ENCODE measurements around the gene RLN1. TPM values are rescaled to one million over a fixed set of nuclear protein-coding genes. Genes with fewer than 3 reads are reported as not detected.

Gene RLN1
- total RNA-seq, 1 donor from 2014 or later: 0.84 TPM

- H3K27ac Mint-ChIP-seq (ENCODE audit: unreplicated experiment): no peak overlapping the region
Measured at GRCh38 chr9:5375790-5376477, 36.3 kb upstream of the RLN1 start.

GRCh38 chr9:5375091-5375490 is 35.4 kb upstream of the RLN1 start:
- H3K4me3 Mint-ChIP-seq: no peak overlapping the region
- H3K4me1 Mint-ChIP-seq: no peaks in the 10 kb centered on the region
- no peak for DNase-seq (ENCODE audit: low read depth, low spot score)
- no peaks in the 10 kb centered on the region for H3K27me3 Mint-ChIP-seq (ENCODE audit: low read depth)
- TF ChIP-seq CTCF (conservative IDR thresholded peaks at IDR 0.05): no peak
- no peaks in the 10 kb centered on the region for H3K9me3 Mint-ChIP-seq
- peaks cover 2% of the 10 kb centered on the region for H3K36me3 Mint-ChIP-seq (ENCODE audit: low read depth)
- H3K27ac Mint-ChIP-seq (ENCODE audit: unreplicated experiment): no peak overlapping the region

More at GRCh38 chr9:5375790-5376477, 36.3 kb upstream of the RLN1 start:
- peaks cover 2% of the 10 kb centered on the region for H3K36me3 Mint-ChIP-seq (ENCODE audit: low read depth)
- no peak for TF ChIP-seq CTCF (conservative IDR thresholded peaks at IDR 0.05)
- H3K27me3 Mint-ChIP-seq (ENCODE audit: low read depth): no peaks in the 10 kb centered on the region
- no peaks in the 10 kb centered on the region for H3K9me3 Mint-ChIP-seq
- no peak overlapping the region for H3K4me3 Mint-ChIP-seq
- H3K4me1 Mint-ChIP-seq: no peaks in the 10 kb centered on the region
- DNase-seq (ENCODE audit: low read depth, low spot score): no peak

- H3K4me3 Mint-ChIP-seq: no peak overlapping the region
- peaks cover 6% of the 10 kb centered on the region for H3K9me3 Mint-ChIP-seq
- H3K36me3 Mint-ChIP-seq (ENCODE audit: low read depth): peaks cover 3% of the 10 kb centered on the region
- TF ChIP-seq CTCF (conservative IDR thresholded peaks at IDR 0.05): no peak
- no peaks in the 10 kb centered on the region for H3K4me1 Mint-ChIP-seq
- H3K27me3 Mint-ChIP-seq (ENCODE audit: low read depth): no peaks in the 10 kb centered on the region
- no peak for DNase-seq (ENCODE audit: low read depth, low spot score)
- no peak overlapping the region for H3K27ac Mint-ChIP-seq (ENCODE audit: unreplicated experiment)
Measured at GRCh38 chr9:5364294-5365024, 24.8 kb upstream of the RLN1 start.

GRCh38 chr9:5361326-5362010 is 21.8 kb upstream of the RLN1 start:
- H3K4me3 Mint-ChIP-seq: no peak overlapping the region
- no peak overlapping the region for H3K27ac Mint-ChIP-seq (ENCODE audit: unreplicated experiment)
- DNase-seq (ENCODE audit: low read depth, low spot score): no peak
- TF ChIP-seq CTCF (conservative IDR thresholded peaks at IDR 0.05): no peak
- H3K36me3 Mint-ChIP-seq (ENCODE audit: low read depth): peaks cover 4% of the 10 kb centered on the region
- no peaks in the 10 kb centered on the region for H3K27me3 Mint-ChIP-seq (ENCODE audit: low read depth)
- H3K4me1 Mint-ChIP-seq: no peaks in the 10 kb centered on the region
- no peaks in the 10 kb centered on the region for H3K9me3 Mint-ChIP-seq

GRCh38 chr9:5360341-5360740 is 20.7 kb upstream of the RLN1 start:
- H3K4me3 Mint-ChIP-seq: no peak overlapping the region
- DNase-seq (ENCODE audit: low read depth, low spot score): no peak
- H3K9me3 Mint-ChIP-seq: no peaks in the 10 kb centered on the region
- TF ChIP-seq CTCF (conservative IDR thresholded peaks at IDR 0.05): no peak
- no peak overlapping the region for H3K27ac Mint-ChIP-seq (ENCODE audit: unreplicated experiment)
- H3K27me3 Mint-ChIP-seq (ENCODE audit: low read depth): no peaks in the 10 kb centered on the region
- H3K4me1 Mint-ChIP-seq: no peaks in the 10 kb centered on the region
- peaks cover 4% of the 10 kb centered on the region for H3K36me3 Mint-ChIP-seq (ENCODE audit: low read depth)

Data from neural crest cell (in vitro differentiated cells).